Measurements from ENCODE around the gene ZNF862.

- TF ChIP-seq CTCF (IDR thresholded peaks at IDR 0.05; ENCODE audit: borderline replicate concordance, extremely low read depth, low read length, poor library complexity, severe bottlenecking) (no peak), EZH2 (IDR thresholded peaks at IDR 0.05; ENCODE audit: borderline replicate concordance, low read depth, low read length, severe bottlenecking) (no peak)
Observed at GRCh38 chr7:149824748-149825566, 13.2 kb upstream of the ZNF862 start.
